ENCODE data around the gene SPACA4. TPM values are rescaled to one million over a fixed set of nuclear protein-coding genes. Genes with fewer than 3 reads are reported as not detected.

Gene SPACA4
- total and polyA plus RNA-seq, 9 of the 15 experiments (the other 6 are each of a cell fraction or from before 2014, with no cell fraction given): not detected

GRCh38 chr19:48624067-48624594, 17.6 kb downstream of the SPACA4 start:
- DNase-seq (ENCODE audit: extremely low read depth in 1 of 4, low spot score in 3 of 4) (peak; percentile 94 to 99 (median 96)), FAIRE-seq (peak; percentile 92), ATAC-seq (peak; percentile 93)
- CTCF ChIA-PET (ENCODE audit: low intra/inter-chr PET ratio): no interaction called here
- H3K79me2 ChIP-seq (ENCODE audit: control insufficient read depth, insufficient read depth, low read length): peaks cover 9% of the 10 kb centered on the region; the same call in 2 of the 3 replicates
- H3K4me2 ChIP-seq (ENCODE audit: insufficient read depth, low read length): peak overlapping the region; percentile 84
- H3K9me3 ChIP-seq (replicated peaks; ENCODE audit: control insufficient read depth, insufficient read depth, low read depth, low read length): no peaks in the 10 kb centered on the region
- H3K27ac ChIP-seq (ENCODE audit: extremely low read depth, low read depth, low read length): peak overlapping the region; percentile 72
- H3K27me3 ChIP-seq (ENCODE audit: control insufficient read depth in 2 of 2, insufficient read depth in 2 of 2, low read length in 2 of 2): no peaks in the 10 kb centered on the region
- H3K36me3 ChIP-seq (ENCODE audit: control insufficient read depth, insufficient read depth, low read length): peaks cover 2% of the 10 kb centered on the region; the same call in 1 of the 3 replicates
- WGBS (ENCODE audit: insufficient coverage, low coverage, missing lambda C conversion rate): under 1% methylated on average over 34 of the region's 40 CpGs
- H3K9me1 ChIP-seq (ENCODE audit: control insufficient read depth, insufficient read depth, low read length): no peaks in the 10 kb centered on the region
- in situ Hi-C loops (cut with MboI) (no loop called here), intact Hi-C loops (cut with micrococcal nuclease) (no loop called here)
- peak overlapping the region; percentile 49 for H3K4me3 ChIP-seq
- H2AFZ ChIP-seq (ENCODE audit: low read depth, low read length): peak overlapping the region; percentile 93
- peak overlapping the region; percentile 67 to 73 for H3K9ac ChIP-seq (ENCODE audit: insufficient read depth in 1 of 2, low read depth in 2 of 2, low read length in 2 of 2)
- peaks cover 25 to 62% of the 10 kb centered on the region in 2 experiments for H3K4me1 ChIP-seq (replicated peaks in 1 of 2; ENCODE audit: control insufficient read depth in 2 of 2, insufficient read depth in 2 of 2, low read length in 2 of 2)
- no peaks in the 10 kb centered on the region for H4K20me1 ChIP-seq (replicated peaks; ENCODE audit: control insufficient read depth, insufficient read depth, low read length)
- no TSS peak for BruUV-seq (replicated peaks)
- POLR2A ChIA-PET: interaction anchor here (0.6 to 2.2 kb wide), 8 partner anchors 8 to 522 kb away, joined by 3 to 13 read pairs (median 4); partner anchors contain the start of gene EMP3
- no peak for TF ChIP-seq ZNF316 (IDR thresholded peaks at IDR 0.05)
- TF ChIP-seq TFAP4 (CRISPR knock-in tag; IDR thresholded peaks at IDR 0.05; ENCODE audit: borderline replicate concordance): peak; percentile 62; the same call in 1 of the 2 replicates
- TF ChIP-seq AFF1 (IDR thresholded peaks at IDR 0.05; ENCODE audit: low read depth in 1 of 2, partially characterized antibody in 2 of 2): no peak
- no peak for TF ChIP-seq E2F5 (CRISPR knock-in tag; IDR thresholded peaks at IDR 0.05)
- peak; percentile 65; the same call in 1 of the 2 replicates for TF ChIP-seq MAX (CRISPR knock-in tag; IDR thresholded peaks at IDR 0.05)
- TF ChIP-seq CBFB (CRISPR knock-in tag; IDR thresholded peaks at IDR 0.05): no peak
- TF ChIP-seq PCBP1 (IDR thresholded peaks at IDR 0.05; ENCODE audit: low read depth, low read length, poor library complexity, severe bottlenecking): peak; percentile 23
- no peak for TF ChIP-seq EZH2 (IDR thresholded peaks at IDR 0.05; ENCODE audit: borderline replicate concordance, low read depth, low read length)
- peak; percentile 58 for TF ChIP-seq ZBTB12 (CRISPR knock-in tag; IDR thresholded peaks at IDR 0.05)
- no peak for TF ChIP-seq ZNF134 (CRISPR knock-in tag; conservative IDR thresholded peaks at IDR 0.05)
- TF ChIP-seq SP2 (IDR thresholded peaks at IDR 0.05; ENCODE audit: extremely low read depth, low read depth, low read length, poor library complexity, severe bottlenecking): peak; percentile 41
- TF ChIP-seq SNIP1 (IDR thresholded peaks at IDR 0.05; ENCODE audit: low read depth): no peak
- peak; percentile 77 for TF ChIP-seq POLR2G (IDR thresholded peaks at IDR 0.05; ENCODE audit: low read depth, low read length)
- 0 out of 2 replicates have a peak, but pooled peaks have one; percentile 53 for TF ChIP-seq NR2C2 (CRISPR knock-in tag; IDR thresholded peaks at IDR 0.05)
- TF ChIP-seq NR2C2 (tag; IDR thresholded peaks at IDR 0.05): no peak; the same call in 1 of the 2 replicates
